Heart left ventricle (tissue), 16 donors: ENCODE results near the gene NTM. TPM values are rescaled to one million over a fixed set of nuclear protein-coding genes. Genes with fewer than 3 reads are reported as not detected.

Source experiments
- ATAC-seq, 4 donors: fragments of 200-7000 bp; cut with Tn5 transposase; one replicate each; pipeline ENCODE4 v1.9.1; 2020 to 2022; ENCODE audit warnings: moderate library complexity in 4 of 4, mild to moderate bottlenecking in 3 of 4, moderate number of reproducible peaks in 1 of 4
- DNase-seq, 5 donors: peaks; one replicate each; pipeline ENCODE4 v3.0.0-alpha.2; 2020
- H3K27ac ChIP-seq, 12 donors: fragments of 200-600 bp; sonication (generic) in 4 of 12; one replicate each; pipeline versions ENCODE4 v1.5.0 to v1.8.0; 2016 to 2022; ENCODE audit warnings: mild to moderate bottlenecking in 2 of 12
- H3K27me3 ChIP-seq, 9 donors: fragments of 200-600 bp; sonication (generic) in 2 of 9; one replicate each; pipeline versions ENCODE4 v1.5.1 to v1.8.0; 2016 to 2022; ENCODE audit warnings: mild to moderate bottlenecking in 3 of 9
- H3K36me3 ChIP-seq, 9 donors: fragments of 200-600 bp; sonication (generic) in 2 of 9; one replicate each; pipeline versions ENCODE4 v1.5.0 to v1.8.0; 2018 to 2022; ENCODE audit warnings: mild to moderate bottlenecking in 2 of 9
- H3K4me1 ChIP-seq, 12 donors: fragments of 200-600 bp; sonication (generic) in 4 of 12; one replicate each; pipeline versions ENCODE4 v1.5.0 to v1.8.0; 2016 to 2022; ENCODE audit warnings: mild to moderate bottlenecking in 3 of 12
- H3K4me3 ChIP-seq, 12 donors: fragments of 200-600 bp; sonication (generic) in 4 of 12; one replicate each; pipeline versions ENCODE4 v1.5.0 to v1.8.0; 2017 to 2022; ENCODE audit warnings: mild to moderate bottlenecking in 9 of 12, moderate library complexity in 4 of 12
- H3K9me3 ChIP-seq, 12 donors: fragments of 200-600 bp; sonication (generic) in 4 of 12; one replicate each; pipeline versions ENCODE4 v1.5.0 to v1.8.0; 2016 to 2022; ENCODE audit warnings: mild to moderate bottlenecking in 1 of 12
- POLR2A ChIP-seq, 2 donors: fragments of 450-650 bp; IDR thresholded peaks; one replicate each; pipeline ENCODE4 v1.6.1; 2017; ENCODE audit warnings: antibody characterized with exemption in 2 of 2, mild to moderate bottlenecking in 2 of 2, moderate library complexity in 2 of 2
- WGBS, 4 donors: extraction: QIAGEN DNeasy Blood & Tissue Kit in 2 of 4; methylation state at CpG; one replicate each; pipeline versions ENCODE4 v1.1.5 to v1.1.7; 2013 to 2018; 5-methylcytosine and 5-hydroxymethylcytosine counted together
- intact Hi-C, 10 donors: fragments of 100-400 bp; cut with DNase I; formaldehyde crosslinking; loops; one replicate each; pipeline versions ENCODE4 v1.11.1 to v1.14.2; 2022
- polyA plus RNA-seq, 2 donors: library from polyadenylated mRNA; stranded (reverse); fragments of 200-250 nt; gene quantifications; one replicate each; pipeline ENCODE4 v1.2.3, GENCODE V29; 2013
- total RNA-seq, 9 donors: library from RNA; depleted of rRNA in 2 of 9; stranded (reverse); fragments of >200 nt in 2 of 9; fragmentation: NEBNext Ultra II Directional in 3 of 9; extraction: Animal tissue kit (Norgen Biotek cat#: 25700) in 3 of 9; gene quantifications; one replicate each; pipeline versions ENCODE4 v1.1.0 to v1.2.4, GENCODE V29; 2016 to 2023
- TF ChIP-seq, protein P1 (sequence below), 12 donors: fragments of 200-600 bp; sonication (generic) in 4 of 12; IDR thresholded peaks; one replicate each; pipeline versions ENCODE4 v1.5.0 to v1.8.0; 2018 to 2022; ENCODE audit warnings: antibody characterized with exemption in 12 of 12, mild to moderate bottlenecking in 5 of 12
- donor health status: ischemic (EF 13 %, LVEDD 7.1; RV severe dilation, severe dysfunction).
- donor health status: healthy with polysubstance abuse.
- donor health status: DM: no; HTN: yes; CAD: no.
- donor health status: DM: no; HTN: no; CAD: no.
- donor health status: ischemic (EF 25% LVEDD 6.9; RV normal size, moderate dysfunction).
- donor health status: ischemic (EF 25% LVEDD 5.7; RV mildly dilated, moderate dysfunction).
- donor health status: healthy.
- donor health status: DM: yes; HTN: yes; CAD: no.
- donor health status: ischemic (EF 35%, LVEDD 5.7; RV mildly dilated, moderate dysfunction).
- donor health status: nonischemic (EF 11% LVEDD 7.7; RV severe dilation, severe dysfunction).
- donor health status: DM: yes; HTN: yes; CAD: no.
- donor health status: PGD.
- donor health status: ischemic (EF 29% LVEDD 5.4; RV normal size, mild dysfunction).
- donor health status: nonischemic (EF 23%, LVEDD 6.1; RV moderate dilation, normal function).

Gene NTM
- total and polyA plus RNA-seq, 11 donors: 0.40 to 7.7 (median 1.5) TPM

DNA sequence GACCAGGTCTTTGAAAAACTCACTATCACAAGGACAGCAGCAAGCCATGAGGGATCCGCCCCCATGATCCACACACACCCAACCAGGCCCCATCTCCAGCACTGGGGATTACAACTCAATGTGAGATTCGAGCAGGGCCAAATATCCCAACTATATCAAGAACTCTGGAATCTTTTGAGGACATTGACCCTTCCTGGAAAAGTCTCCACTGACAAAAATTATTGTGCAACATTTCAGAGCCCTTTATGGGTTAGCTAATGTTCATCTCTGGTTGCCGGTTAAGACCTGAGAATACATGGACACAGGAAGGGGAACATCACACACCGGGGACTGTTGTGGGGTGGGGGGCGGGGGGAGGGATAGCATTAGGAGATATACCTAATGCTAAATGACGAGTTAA is 479.1 kb downstream of the NTM start:
- peaks cover 0 to 52% (median 3%) of the 10 kb centered on the region in 9 donors for H3K27me3 ChIP-seq
- H3K36me3 ChIP-seq: no peaks in the 10 kb centered on the region
- 76 to 82% (median 80%) methylated on average over 5 to 6 of the region's 6 CpGs for WGBS, 4 donors
- H3K27ac ChIP-seq: no peak overlapping the region
- no peak overlapping the region for H3K4me3 ChIP-seq
- TF ChIP-seq, protein P1, sequence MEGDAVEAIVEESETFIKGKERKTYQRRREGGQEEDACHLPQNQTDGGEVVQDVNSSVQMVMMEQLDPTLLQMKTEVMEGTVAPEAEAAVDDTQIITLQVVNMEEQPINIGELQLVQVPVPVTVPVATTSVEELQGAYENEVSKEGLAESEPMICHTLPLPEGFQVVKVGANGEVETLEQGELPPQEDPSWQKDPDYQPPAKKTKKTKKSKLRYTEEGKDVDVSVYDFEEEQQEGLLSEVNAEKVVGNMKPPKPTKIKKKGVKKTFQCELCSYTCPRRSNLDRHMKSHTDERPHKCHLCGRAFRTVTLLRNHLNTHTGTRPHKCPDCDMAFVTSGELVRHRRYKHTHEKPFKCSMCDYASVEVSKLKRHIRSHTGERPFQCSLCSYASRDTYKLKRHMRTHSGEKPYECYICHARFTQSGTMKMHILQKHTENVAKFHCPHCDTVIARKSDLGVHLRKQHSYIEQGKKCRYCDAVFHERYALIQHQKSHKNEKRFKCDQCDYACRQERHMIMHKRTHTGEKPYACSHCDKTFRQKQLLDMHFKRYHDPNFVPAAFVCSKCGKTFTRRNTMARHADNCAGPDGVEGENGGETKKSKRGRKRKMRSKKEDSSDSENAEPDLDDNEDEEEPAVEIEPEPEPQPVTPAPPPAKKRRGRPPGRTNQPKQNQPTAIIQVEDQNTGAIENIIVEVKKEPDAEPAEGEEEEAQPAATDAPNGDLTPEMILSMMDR (IDR thresholded peaks at IDR 0.05): no peak
- intact Hi-C loops: no loop called here
- DNase-seq (no peak), ATAC-seq (no peak)
- no peaks in the 10 kb centered on the region for H3K9me3 ChIP-seq
- no peaks in the 10 kb centered on the region for H3K4me1 ChIP-seq

DNA sequence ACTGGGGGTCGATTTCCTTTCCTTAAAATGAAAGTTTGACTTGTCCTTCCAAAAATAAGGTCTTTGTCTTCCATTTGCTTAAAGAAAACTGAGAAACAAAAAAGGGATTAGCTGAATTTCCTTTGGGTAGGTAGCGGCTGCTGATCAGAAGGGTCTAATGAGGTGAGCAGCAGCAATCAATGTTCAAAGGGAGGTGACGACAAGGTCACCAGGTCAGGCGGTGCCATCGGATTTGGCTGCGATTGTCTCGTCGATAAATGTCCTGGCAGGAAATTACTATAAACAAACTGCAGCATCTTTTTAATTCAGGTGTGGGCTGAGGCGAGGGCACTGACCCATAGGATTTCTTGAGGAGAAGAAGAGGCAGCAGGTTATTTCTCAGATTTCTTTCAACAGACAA is 480.1 kb downstream of the NTM start:
- Histone ChIP-seq H3K4me1 (no peaks in the 10 kb centered on the region), H3K4me3 (no peak overlapping the region), H3K27ac (no peak overlapping the region), H3K36me3 (no peaks in the 10 kb centered on the region), H3K9me3 (no peaks in the 10 kb centered on the region), H3K27me3 (peaks cover 0 to 45% (median 3%) of the 10 kb centered on the region in 9 donors)
- ATAC-seq (no peak), DNase-seq (no peak)
- TF ChIP-seq POLR2A (IDR thresholded peaks at IDR 0.05): no peak
- TF ChIP-seq, protein P1 (IDR thresholded peaks at IDR 0.05): no peak
- 50 to 65% (median 58%) methylated on average over 9 of the region's 9 CpGs for WGBS, 4 donors
- intact Hi-C loops: no loop called here

DNA sequence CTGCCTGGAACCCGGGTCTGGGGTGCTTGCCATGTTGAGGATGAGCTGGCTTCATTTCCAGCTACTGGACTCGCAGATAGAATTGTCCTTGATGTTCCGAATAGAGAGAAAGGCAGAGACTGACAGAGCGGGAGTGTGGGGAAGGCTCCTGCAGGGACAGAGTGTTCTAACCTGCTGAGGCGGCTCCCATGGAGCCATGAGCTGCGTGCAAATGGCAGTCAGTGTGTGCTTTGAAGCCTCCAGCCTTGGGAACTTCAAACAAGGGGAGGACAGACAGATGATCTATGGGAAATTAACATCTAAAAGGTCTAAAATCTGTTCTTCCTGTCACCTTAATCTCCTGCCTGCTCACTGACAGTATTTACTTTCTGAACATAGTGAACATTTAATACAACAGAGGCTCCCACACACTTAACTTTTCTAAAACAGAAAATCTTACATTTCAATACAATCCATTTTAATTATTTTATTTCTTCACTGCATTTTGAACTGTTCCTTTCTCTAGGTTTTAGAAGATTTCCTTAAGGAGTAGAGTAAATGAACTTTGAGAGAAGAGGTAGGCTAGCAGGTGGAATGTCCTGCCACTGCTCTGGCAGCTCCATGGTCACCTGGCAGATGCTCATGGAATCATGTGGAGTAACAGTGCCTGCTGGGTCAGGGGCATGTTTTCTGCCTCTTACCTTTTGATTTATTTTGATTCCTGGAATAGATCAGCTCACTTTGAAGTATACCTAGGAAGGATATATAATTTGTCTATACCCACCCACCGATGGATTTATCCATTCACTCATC is 481.7 kb downstream of the NTM start:
- ATAC-seq: no peak
- Histone ChIP-seq H3K4me3 (no peak overlapping the region), H3K9me3 (no peaks in the 10 kb centered on the region), H3K36me3 (no peaks in the 10 kb centered on the region), H3K27ac (no peak overlapping the region), H3K4me1 (no peaks in the 10 kb centered on the region), H3K27me3 (peaks cover 0 to 38% (median 0%) of the 10 kb centered on the region in 9 donors)
- 34 to 47% (median 39%) methylated on average over 6 to 7 of the region's 7 CpGs for WGBS, 4 donors
- no peak for TF ChIP-seq POLR2A (IDR thresholded peaks at IDR 0.05)
- TF ChIP-seq, protein P1 (IDR thresholded peaks at IDR 0.05): no peak
- intact Hi-C loops: no loop called here
- no peak for DNase-seq

DNA sequence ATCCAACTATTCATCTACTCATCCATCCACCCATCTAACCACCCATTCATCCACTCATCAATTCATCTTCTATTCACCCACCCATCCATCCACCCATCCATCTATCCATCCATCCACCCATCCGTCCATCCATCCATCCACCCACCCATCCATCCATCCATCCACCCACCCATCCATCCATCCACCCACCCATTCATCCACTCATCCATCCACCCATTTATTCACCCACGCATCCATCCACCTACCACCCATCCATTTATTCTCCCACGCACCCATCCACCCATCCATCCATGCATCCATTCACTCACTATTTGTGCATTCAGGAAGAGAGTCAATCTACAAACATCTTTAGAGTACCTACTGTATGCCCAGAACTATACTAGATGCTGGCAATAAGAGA is 482.3 kb downstream of the NTM start:
- H3K4me3 ChIP-seq: no peak overlapping the region
- WGBS, 4 donors: 86 to 90% (median 88%) methylated on average over 3 of the region's 3 CpGs
- TF ChIP-seq POLR2A (IDR thresholded peaks at IDR 0.05): no peak
- TF ChIP-seq, protein P1 (IDR thresholded peaks at IDR 0.05): no peak
- ATAC-seq (no peak), DNase-seq (no peak)
- no peak overlapping the region for H3K27ac ChIP-seq
- no peaks in the 10 kb centered on the region for H3K9me3 ChIP-seq
- H3K27me3 ChIP-seq: peaks cover 0 to 34% (median 0%) of the 10 kb centered on the region in 9 donors
- intact Hi-C loops: no loop called here
- no peaks in the 10 kb centered on the region for H3K4me1 ChIP-seq
- no peaks in the 10 kb centered on the region for H3K36me3 ChIP-seq
